ENCODE measurements around the gene NDUFAF5.
"Not testable (repeated sequence)": the region's sequence is repeated elsewhere in the genome, so short reads cannot be mapped to it uniquely, and the experiment has no call there.

NDUFAF5 gene, protein sequence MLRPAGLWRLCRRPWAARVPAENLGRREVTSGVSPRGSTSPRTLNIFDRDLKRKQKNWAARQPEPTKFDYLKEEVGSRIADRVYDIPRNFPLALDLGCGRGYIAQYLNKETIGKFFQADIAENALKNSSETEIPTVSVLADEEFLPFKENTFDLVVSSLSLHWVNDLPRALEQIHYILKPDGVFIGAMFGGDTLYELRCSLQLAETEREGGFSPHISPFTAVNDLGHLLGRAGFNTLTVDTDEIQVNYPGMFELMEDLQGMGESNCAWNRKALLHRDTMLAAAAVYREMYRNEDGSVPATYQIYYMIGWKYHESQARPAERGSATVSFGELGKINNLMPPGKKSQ

DNA sequence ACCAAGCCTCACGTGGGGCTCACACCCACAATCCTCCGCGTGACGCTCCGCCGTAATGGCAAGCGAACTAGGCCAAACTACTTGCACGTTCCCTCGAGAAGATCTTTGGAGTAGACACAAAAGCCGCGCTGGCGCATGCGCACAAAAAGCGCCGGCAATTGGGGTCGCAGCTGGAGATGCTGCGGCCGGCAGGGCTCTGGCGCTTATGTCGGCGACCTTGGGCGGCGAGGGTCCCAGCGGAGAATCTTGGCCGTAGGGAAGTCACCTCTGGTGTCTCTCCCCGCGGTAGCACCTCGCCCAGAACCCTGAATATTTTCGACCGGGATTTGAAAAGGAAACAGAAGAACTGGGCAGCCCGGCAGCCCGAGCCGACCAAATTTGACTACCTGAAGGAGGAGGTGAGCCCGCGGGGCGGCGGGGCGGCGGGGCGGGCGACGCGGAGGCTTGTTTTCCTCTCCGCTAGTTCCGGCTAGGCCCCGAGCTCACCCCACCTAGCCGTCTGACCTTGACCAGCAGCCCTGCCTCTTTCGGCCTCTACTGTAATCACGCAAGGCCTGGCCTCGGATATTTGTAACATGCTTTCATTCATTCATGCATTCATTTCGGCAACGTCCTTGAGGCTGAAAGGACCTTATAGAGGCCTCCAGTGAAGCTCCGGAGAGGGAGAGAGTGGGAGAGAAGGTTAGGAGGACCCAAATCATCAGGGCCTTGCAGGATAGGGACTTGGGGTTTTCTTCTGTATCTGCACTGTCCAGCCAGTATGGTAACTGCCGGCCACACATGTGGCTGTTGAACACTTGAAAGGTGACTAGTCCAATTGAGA, at the start of gene NDUFAF5, which contains the start of gene ESF1:
Gene NDUFAF5, plus strand, starts transcription at position 136 of the 823 bp plus-strand sequence. Its CDS starts 41 bp downstream, at position 177.
Gene ESF1, minus strand, starts transcription at position 27 of the 823 bp plus-strand sequence. CDS start 1,779 bp downstream, outside the sequence.
- DNase-seq (ENCODE audit: low spot score), result peak; percentile 99

DNA sequence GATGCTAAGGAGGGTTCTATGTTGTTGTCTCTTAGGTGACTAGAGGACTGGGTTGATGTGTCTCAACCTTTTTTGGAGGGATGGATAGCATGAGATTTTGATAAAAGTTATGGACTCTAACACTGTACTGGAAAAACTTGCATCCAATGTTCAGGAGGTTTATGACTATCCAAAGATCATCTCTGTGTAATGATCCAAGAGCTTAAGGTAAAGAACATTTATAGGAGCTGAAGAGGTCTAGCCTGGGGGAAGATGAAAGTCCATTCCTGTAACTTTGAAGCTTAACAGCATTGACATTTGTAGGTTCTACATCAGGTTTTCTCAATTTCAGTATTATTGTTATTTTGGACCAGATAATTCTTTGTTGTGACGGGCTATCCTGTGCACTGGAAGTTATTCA, 49.0 kb upstream of the NDUFAF5 start:
- no peak for DNase-seq (ENCODE audit: low spot score)

DNA sequence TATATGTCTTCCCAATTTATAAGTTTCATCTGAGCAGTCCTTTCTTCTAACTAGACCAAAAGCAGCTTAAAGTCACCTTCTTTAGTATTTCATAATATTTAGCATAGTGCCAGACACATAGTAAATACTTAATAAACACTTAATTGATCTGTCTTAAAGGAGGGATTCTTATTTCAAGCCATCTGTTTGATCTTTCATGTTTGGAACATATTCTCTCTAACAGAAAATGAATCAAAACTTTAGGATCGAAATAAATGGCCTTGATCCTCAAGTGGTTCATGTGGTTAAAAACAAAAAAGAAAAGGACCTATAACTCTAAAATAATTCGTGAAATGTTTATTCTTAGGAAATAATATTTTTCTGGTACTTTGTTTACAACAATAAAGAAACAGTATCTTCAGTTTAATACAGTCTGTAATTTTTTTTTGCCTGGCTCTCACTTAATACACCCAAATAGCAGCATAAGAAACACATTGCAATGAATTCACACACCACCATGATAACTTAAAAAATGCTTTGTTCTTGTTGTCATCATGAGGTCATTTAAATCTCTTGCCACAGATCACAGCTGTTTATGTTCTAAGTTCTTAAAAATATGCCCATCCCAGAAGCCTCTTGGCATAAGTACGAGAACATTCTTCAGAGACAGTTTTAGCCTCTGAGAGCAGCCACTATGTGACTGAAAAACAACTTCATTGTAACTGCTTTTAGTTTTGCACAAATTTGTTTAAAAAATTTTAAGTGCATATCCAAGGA, 48.2 kb upstream of the NDUFAF5 start:
- no peak for DNase-seq (ENCODE audit: low spot score)

DNA sequence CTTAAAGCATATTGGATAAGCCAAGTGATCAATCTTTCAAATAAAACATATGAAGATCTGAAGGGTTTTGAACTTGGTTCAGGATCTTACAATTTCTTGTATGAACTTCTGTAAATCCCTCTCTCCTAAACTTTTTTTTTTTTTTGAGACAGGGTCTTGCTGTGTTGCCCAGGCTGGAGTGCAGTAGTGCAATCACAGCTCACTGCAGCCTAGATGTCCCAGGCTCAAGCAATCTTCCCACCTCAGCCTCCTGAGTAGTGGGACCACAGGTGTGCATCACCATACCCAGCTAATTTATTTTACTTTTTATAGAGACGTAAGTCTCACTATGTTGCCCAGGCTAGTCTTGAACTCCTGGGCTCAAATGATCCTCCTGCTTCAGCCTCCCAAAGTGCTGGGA, 46.6 kb upstream of the NDUFAF5 start:
- not testable (repeated sequence) for DNase-seq (ENCODE audit: low spot score)

DNA sequence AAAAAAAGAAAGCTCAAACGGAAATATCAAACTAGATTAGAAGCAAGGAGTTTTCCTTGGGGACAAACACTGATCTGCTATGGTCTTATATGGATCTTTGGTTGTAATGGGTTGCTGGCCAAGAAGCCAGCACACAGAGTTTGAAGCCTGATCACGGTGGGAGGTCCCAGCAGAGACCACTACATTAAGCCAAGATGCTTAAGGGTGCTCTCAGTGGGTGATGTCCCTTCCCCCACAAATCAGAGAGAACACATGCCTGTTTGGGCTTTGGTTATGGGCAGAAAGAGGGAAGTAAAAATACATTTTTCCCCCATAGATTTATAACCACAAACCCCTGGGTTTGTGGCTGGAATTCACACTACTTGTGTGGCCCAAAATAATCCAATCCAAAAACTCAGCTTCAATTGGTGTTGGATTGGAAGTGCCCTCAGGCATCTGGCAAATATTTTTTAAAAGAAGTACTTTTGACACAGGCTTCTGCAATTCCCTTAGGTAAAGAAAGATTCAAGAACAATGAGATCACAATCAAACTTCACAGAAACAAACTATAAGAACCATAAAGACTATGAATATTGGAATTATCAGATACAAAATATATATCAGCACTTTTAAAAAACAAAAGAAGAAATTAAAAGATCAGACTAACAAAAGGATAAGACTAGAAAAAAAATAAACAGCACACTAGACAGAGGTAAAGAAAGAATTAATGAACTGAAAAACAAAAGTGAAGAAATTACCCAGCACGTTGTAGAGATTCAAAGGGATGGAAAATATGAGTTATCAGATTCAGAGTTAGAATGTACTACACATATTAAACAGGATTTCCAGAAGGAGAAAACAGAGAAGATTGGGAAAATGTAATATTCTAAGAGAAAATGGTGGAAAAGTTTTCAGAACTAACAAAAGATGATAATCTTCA, 44.8 kb upstream of the NDUFAF5 start:
- no peak for DNase-seq (ENCODE audit: low spot score)

DNA sequence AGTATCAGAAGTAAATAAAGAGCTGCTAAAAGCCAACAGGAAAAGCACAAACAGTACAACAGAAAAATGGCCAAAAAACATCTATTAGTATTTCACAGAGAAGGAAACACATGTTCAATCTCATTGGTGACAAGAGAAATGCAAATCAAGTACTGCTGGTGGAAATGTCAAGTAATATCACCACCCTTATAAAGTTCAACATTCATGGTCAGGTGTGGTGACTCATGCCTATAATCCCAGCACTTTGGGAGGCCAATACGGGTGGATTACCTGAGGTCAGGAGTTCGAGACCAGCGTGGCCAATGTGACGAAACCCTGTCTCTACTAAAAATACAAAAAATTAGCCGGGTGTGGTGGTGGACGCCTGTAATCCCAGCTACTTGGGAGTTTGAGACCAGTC, 42.9 kb upstream of the NDUFAF5 start:
- no peak for DNase-seq (ENCODE audit: low spot score)

DNA sequence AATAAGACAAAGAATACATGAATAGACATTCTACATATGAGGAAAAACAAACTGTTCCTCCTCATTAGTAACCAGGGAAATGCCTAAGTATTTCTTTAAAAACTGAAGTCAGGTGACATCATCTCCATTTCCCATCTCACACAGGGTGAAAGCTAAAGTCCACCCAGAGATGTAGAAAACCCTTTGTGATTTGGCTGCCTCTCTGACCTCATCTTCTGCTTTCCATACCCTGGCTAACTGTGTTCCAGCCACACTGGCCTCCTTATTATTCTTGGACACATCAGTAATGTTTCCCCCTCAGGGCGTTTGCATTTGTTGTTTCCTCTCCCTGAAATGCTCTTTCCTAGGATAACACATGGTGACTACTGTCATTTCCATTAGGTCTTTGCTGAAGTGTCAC, 40.5 kb upstream of the NDUFAF5 start:
- DNase-seq (ENCODE audit: low spot score), result no peak

DNA sequence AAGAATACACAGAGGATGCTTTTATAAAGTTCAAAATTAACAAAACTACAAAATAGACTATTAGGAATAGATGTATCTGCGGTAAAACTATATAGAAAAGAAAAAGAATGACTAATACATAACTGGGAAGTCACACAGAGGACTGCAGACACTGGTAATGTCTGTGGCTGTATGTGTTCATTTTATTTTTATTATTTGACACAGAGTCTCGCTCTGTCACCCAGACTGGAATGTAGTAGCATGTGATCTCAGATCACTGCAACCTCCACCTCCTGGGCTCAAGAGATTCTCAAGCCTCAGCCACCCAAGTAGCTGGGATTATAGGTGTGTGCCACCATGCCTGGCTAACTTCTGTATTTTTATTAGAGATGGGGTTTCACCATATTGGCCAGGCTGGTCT, 39.0 kb upstream of the NDUFAF5 start:
- DNase-seq (ENCODE audit: low spot score), result no peak

DNA sequence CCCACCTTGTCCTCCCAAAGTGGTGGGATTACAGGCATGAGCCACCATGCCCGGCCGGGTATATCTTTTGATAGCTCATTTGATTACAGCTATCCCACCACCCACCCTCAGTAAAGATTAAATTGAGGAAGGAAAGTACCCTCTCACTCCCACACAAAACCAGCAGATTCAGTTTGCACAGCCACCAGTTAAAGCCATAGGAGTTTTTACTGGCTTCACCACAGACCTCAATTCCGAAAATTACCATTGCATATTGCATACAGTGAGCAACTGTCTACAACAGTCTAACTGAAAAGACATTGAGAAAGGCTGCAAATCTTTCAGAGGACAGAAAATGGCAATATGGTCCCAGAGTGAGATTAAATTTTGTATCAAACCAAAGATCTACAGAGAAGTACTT, 35.0 kb upstream of the NDUFAF5 start:
- no peak for DNase-seq (ENCODE audit: low spot score)

DNA sequence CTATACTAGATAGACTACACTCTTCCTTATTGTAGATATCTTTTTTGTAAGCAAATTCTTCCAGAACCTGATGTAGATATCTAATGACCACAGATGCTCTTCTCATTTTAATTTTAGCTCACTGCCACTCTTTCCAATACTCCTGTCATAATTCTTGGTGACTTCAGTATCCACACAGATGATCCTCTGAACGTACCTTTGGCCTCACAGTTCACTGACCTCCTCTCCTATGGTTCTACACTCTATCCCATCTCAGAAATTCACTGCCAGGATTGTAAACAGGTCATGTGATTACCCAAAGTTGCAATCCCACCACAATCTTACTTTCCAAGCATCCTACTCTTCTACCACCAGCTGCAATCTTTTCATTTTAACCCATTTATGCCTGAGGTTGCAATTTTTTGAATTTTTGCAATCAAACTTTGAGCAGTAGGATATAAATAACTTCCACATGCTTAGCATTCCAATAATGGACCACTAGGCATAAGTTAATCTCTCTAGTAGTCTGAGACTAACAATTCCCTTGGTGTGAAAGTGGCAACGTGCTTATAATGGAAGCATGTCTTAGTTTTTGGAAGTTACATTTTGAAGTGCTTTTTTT, 31.3 kb upstream of the NDUFAF5 start:
- DNase-seq (ENCODE audit: low spot score), result no peak

DNA sequence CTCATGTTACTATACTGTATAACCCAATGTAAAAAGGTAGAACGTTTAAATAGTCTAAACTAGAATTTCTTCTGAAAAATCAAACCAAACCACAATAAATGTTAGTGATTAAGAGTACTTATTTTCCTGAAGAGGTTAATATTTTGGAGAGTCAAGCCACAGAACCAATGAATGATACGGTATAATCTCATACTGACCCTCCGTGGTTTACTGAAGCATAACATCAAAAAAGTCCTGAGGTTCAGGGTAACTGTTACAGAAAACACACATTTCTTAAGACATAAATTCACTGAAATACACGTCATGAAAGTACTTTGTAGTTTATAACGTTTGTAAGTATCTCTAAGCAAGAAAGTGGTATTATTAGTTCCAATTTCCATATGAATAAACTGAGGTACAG, 29.0 kb upstream of the NDUFAF5 start:
- DNase-seq (ENCODE audit: low spot score), result no peak

DNA sequence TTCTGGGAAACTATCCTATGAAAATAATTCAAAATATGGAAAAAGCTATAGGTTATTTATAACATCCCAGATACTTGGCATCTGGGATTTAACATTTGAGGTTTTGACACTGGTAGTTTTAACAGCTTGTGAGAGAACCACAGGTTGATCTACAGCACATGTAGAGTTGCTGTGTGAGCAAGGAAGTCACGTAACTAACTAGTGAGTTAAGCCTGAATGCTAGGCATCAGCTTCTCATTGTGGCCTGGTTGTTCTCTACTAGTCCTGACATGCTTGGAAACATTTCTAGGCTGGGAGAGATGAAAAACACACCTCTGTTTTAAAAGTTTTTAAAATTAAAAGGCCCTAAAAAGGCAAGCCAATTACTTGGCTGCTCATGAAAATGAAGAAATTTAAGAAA, 28.3 kb upstream of the NDUFAF5 start:
- no peak for DNase-seq (ENCODE audit: low spot score)

DNA sequence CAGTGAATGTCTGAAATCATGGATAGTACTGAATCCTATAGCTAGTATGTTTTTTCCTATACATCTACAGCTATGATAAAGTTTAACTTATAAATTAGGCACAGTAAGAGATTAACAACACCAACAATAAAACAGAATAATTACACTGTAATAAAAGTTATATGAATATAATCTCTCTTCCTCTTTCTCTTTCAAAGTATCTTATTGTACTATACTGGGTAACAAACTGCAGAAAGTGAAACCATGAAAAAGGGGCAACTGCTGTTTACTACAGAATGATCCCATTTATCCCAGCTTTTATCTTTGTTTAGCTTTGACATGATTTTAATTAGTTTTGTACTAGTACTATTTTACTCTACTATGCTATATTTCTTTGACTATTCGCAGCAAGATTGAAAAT, 25.9 kb upstream of the NDUFAF5 start:
- no peak for DNase-seq (ENCODE audit: low spot score)

DNA sequence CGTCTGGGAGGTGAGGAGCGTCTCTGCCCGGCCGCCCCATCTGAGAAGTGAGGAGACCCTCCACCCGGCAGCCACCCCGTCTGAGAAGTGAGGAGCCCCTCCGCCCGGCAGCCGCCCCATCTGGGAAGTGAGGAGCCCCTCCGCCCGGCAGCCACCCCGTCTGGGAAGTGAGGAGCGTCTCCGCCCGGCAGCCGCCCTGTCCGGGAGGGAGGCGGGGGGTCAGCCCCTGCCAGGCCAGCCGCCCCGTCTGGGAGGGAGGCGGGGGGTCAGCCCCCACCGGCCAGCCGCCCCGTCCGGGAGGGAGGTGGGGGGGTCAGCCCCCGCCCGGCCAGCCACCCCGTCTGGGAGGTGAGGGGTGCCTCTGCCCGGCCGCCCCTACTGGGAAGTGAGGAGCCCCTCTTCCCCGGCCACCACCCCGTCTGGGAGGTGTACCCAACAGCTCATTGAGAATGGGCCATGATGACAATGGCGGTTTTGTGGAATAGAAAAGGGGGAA, 24.3 kb upstream of the NDUFAF5 start:
- DNase-seq (ENCODE audit: low spot score), result not testable (repeated sequence)

DNA sequence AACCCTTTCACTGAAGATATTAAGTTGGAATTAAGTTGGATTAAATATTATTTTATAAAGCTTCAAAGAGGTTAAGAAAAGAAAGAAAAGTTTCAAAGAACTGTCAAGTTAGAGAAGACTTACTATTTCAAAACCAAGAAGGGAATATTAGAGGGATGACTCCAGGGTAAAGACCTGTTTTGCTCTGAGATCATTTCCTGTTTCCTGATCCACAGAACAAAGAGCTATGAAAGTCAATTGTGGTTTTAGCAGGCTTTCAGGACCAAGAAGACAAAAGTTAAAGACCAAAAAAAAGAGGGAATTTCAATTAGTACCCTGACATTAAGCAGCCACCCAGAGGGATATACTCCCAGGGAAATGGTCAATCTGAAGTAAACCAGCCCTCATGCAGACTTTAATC, 19.5 kb upstream of the NDUFAF5 start:
- DNase-seq (ENCODE audit: low spot score), result no peak

DNA sequence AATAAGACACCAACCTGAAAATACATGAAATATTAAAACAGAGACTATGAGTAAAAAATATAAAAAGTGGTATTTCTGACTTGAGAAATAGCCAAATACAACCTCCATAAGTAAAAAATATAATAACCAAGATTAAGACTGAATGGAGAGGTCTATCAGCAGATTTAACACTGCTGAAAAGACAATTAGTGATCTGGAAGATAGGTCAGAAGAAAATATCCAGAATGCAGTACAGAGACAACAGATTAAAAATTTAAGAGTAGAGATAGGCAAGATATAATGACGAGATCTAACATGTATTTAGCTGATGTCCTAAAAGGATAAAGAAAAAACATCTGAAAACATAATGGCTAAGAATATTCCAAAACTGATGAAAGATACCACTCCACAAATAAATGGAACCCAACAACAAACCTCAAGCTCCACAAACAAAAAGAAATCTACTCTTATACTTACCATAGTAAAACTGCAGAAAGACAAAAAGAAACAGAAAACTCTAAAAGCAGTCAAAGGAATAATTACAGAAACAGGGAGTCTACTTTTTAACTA, 18.9 kb upstream of the NDUFAF5 start:
- DNase-seq (ENCODE audit: low spot score), result no peak

DNA sequence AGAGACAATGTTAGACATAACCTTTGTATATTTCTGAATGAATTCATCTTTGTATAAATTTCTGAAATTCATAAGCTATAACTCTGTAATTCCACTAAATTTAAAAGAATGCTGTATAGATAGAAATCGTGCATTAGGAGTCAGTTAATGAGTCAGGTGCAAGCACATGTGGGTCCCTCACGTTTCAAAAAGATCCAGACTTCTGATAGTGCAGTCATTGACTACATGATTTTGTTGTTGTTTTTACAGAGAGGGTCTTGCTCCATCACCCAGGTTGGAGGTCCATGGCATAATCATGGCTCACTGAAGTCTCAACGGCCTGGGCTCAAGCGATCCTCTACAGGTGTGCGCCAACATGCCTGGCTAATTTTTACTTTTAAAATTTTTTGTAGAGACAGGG, 14.7 kb upstream of the NDUFAF5 start:
- DNase-seq (ENCODE audit: low spot score), result no peak

DNA sequence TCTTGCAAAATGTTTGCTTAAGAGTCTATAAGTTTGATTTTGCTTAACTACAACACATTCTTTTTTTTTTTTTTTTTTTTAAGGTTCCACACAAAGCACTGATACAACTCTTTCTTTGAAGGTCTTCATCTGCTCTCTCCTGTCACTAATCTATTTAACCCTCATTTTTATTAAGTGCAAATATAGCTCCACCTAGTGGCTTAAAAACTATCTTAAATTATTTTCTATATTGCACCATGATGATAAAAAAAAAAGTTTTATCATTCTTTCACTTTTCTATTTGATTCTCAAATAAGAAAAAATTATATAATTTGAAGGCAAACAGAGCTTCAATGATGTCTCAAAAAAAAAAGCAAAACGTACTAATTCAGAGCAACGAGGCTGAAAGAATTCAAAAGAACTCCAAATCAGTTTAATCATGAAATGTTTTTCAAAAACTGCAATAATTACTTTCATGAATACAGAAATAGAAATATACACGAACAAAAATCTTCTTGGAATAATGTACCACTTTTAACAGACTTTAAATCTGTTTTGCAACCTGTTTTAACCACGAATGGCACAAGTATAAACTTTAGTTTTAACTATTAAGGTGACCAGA, 12.9 kb upstream of the NDUFAF5 start:
- DNase-seq (ENCODE audit: low spot score), result peak; percentile 78

DNA sequence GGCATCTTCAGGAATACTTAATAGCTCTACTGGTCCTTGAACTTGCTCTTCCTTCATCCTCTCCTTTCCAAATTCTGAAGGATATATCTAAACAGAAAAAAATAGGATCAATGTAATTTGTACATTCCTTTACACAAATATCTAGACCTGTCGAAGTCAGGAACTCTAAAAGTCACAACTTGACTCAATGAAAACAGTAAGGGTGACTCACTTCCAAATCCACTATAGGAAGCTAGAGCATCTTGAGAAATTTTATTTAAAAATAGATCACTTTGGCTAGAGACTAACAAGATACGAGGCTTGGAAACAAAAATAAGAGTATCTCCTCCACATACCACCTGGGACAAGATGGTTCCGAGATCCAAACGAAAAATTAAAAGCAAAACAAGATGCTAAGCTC, 12.3 kb upstream of the NDUFAF5 start:
- DNase-seq (ENCODE audit: low spot score), result no peak

DNA sequence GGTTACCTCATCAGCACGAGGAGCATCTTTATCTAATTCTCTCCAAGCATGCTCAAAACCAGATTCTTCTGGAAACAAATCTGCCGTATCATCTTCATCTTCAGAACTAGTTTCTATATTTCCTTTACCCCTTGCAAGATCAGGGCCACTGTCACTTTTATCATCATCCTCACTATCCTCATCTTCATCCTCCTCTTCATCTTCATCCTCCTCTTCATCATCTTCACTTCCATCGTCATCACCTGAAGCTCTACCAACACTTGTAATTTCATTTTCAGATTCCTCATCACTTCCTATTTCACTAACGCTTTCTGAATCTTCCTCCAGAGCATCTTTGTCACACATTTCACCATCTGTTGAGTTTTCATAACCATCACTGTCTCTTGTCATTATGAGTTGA, 9.0 kb upstream of the NDUFAF5 start:
- DNase-seq (ENCODE audit: low spot score), result no peak
